HG02571 (cell line): ENCODE data around the gene SMAD7.

Experiments used
- ATAC-seq: cut with Tn5 transposase; IDR thresholded peaks from one replicate; pipeline ENCODE4 v1.9.1; 2021; ENCODE audit warnings: mild to moderate bottlenecking, moderate library complexity; ENCODE audit not compliant: unreplicated experiment

SMAD7 gene

DNA sequence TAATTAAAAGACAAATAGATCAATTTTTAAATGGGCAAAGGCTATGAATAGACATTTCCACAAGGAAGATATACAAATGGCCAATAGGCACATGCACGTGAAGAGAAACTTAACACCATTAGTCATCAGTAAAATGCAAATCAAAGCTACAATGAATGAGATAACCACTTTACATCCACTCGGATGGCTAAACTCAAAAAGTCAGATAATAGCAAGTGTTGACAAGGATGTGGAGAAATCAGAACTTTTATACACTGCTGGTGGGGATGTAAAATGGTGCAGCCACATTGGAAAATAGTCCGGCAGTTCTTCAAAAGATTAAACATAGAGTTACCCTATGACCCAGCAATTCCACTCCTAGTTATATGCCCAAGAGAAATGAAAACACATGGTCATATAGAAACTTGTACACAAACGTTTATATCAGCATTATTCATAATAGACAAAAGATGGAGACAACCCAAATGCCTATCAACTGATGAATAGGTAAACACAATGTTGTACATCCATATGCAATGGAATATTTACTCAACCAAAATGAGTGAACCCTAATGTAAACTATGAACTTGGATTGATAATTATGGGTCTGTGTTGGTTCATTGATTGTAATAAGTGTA lies 51.1 kb downstream of the SMAD7 start:
- ATAC-seq: no peak

DNA sequence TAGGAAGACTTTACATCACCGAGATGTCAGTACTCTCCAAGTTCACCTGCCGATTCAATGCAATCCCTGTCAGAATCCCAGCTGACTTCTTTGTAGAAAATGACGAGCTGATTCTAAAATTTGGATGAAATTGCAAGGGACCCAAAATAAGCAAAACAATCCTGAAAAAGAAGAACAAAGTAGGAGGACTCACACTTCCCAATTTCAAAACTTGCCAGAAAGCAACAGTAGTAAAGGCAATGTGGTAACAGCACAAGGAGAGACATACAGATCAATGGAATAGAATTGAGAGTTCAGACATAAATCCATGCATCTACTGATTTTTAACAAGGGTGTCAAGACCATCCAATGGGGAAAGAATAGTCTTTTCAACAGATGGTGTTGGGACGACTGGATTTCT lies 52.2 kb downstream of the SMAD7 start:
- no peak for ATAC-seq

DNA sequence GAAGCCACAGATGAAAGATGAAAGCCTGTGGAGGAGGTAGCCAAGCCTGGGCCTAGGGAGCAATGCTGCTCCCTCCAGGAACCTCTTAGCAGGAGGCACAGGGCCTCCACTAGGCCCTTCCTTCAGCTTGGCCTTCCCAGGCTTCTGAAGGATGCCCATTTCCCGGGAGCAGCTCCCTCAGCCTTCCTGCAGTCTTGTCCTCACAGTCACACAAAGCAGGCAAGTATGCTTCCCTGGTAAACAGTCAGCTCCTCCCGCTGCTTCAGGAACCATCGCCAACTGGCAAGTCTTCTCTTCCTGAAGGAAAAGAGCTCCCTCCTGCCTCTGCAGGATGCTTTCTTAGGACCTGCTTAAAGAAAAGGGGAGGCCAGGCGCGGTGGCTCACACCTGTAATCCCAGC lies 53.2 kb downstream of the SMAD7 start:
- ATAC-seq: no peak

DNA sequence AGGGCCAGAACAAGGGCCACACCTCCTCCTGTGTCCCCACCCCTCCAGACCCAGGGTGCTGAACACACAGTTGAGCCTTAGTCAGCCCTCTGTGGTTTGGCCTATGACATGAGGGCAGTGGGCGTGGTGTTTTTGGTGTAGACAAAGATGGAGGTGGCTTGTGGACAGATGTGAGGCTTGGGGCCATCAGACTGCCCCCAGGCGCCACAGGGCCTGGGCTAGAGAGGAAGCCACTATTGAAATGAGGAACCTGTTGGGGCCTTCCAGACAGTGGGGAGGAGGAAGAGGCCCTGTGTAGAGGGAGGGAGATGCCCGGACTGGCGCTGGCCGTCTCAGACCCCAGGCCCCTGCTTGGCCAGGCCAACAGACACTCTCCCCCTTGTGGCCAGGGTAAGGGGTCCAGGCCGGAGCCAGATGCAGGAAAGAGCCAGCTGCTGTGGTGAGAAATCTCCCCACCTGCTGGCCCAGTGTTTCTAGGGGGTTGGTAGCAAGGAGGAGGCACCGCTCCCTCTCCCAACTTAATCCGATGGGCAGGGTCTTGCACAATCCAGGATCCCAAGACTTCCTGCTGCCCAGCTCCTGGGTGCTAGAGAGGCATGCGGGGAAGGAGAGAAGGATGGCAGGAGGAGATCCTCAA lies 53.8 kb downstream of the SMAD7 start:
- ATAC-seq: no peak

DNA sequence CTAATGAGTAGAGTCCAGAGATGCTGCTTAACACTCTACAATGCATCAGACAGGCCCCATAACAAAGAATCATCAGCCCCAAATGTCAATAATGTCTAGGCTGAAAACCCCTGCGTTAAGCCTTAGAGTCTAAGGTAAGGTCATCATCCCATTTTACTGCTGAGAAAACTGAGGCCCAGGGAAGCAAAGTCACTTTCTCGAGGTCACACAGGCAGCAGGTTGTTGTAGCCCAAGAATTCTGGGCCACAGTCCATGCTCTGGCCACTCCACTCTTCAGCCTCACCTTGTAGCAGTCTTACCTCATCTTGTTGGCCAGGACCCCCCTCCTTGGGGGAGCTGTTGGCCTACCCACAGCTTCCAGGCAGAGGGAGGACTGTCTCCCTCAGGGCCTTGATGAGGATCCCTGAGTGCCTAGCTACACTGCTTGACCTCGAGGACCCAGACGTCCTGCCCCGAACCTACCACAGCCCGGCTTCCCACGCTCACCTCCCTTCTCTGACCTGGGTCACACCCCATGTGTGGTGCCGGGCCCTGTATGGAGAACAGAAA lies 54.4 kb downstream of the SMAD7 start:
- ATAC-seq: no peak

DNA sequence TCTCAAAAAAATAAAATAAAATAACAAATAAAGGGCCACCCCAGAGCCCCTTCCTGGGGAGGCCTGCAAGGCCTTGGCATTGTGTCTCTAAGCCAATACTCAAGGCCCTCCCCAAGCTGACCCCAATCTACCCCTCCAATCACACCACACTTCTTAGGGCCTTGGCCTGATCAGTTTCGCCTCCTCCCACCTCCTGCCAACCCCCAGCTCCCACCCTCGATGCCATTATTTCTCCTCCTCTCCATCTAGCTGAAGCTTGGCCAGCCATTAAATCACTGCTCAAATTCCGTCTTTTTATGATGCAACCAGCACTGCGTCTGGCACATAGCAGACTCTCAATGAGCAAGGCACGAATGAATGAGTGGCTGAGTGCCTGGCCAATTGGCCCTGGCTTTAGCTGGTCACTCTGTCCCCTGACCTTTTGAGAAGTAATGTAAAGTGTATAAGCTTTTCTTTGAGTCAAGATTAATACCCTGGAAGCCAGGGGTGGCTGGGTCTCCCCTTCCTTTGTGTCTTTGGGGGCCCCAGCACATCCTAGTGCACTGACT lies 55.9 kb downstream of the SMAD7 start:
- ATAC-seq: no peak

DNA sequence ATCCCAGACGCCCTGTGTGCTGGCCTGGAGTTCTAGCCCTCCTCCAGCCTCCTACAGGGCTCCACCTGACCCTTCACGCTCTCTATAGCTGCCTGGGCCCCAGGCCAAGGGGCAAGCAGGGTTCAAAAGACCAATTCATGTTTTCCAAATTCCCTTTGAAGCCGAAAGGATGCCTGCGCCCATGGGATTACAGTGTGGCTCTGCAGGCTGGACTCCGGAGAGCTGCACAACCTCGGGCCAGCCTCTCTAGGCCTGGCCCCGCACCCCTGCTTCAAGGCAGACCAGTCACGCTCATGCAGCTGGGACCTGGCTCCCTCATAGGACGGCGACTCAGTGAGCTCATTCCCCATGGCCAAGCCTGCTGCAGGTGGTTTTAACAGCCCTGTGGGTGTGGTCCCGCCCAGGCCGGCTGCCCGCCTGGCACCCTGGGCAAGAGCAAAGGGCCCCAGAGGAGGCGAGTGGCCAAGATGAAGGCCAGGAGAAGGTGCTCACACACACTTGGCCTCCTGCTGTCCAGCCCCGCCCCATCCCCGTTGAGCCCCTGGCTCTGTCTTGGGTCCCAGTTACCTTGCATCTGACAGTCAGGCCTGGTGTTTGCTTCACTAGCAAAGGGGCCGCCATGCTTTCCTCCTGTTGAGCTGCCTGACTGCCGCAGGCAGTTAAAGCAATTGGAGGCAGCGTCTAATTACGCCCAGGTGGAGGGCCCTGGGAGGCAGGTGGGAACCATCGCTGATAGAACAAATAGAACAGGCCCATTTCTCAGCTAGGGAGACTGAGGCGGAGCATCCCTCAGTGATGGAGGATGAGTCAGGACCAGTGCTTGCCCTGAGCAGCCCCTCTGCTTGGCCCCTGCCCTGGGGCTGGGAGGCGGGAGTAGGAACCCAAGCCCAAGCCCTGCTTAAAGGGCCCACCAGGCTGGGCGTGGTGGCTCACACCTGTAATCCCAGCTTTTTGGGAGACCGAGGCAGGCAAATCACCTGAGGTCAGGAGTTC lies 56.9 kb downstream of the SMAD7 start:
- ATAC-seq: no peak

DNA sequence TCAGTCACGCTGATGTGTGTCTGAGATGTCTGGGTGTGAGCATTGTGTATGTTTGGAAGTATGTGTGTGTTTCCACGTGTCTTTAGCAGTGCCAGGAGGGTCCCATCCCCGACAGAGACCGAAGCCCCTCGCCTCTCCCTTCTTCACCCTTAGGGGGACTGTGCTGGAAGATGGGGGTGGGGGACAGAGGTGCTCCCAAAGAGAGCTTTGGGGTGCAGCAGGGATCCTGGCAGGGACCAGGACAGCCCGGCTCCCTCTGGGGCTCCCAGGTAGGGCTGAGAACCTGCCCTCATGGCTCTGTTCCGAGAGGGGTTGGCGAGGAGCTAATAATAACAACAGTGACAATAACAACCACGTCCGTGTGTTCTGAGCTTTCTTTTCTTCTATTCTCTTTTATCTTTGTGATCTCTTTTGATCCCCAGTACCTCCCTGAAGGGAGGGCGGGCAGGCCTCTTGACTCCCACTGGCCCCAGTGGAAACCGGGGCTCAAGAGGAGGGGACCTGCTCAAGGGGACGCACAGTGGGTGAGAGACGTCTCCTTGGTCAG lies 57.6 kb downstream of the SMAD7 start:
- ATAC-seq: no peak

DNA sequence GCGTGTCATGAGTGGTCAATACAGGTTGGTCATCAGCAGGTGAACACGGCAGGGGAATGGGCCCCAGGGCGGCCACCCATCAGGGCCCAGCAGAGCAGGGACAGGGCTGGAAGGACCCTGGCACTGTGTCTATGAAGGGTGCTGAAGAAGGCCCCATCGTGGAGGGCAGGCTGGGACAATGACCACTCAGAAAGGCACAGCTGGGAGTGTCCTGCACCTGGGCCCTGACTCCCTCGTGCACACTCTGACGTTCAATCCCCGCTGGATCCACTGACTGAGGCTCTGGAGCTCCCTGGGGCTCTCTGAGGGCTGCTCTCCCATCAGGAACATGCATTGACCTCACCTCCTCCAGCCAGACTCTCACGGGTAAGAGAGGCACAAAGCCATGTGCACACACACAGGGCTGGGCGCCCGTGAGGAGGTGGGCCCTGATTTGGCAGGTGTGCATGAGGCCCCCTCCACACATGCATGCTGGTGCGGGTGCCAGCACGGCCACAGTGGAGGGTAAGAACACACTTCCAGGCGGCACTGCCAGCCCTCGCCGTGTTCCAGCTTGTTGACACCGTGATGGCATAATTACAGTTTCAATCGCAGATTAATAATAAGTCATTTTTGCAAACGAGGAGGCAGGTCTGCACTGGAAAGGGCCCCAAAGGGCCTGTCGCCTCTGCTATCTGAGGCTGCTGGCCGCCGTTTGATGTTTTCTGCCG lies 58.5 kb downstream of the SMAD7 start:
- ATAC-seq: no peak

DNA sequence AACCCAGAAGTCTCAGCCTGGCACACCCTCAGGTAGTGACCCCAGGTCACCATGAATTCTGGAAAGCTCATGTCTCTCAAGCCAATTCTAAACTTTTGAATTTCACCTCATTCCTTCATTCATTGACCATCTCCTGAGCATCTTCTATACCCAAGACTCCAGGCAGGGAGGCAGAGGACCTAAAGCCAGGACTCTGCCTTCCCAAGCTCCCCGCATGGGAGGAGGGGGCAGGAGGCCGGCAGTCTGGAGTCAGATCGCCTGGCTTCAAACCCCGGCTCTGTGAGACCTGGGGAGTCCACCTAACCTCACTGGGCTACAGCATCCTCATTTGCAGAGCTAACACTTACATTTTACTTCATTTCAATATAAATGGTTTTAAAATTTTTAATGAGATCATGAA lies 59.0 kb downstream of the SMAD7 start:
- no peak for ATAC-seq

DNA sequence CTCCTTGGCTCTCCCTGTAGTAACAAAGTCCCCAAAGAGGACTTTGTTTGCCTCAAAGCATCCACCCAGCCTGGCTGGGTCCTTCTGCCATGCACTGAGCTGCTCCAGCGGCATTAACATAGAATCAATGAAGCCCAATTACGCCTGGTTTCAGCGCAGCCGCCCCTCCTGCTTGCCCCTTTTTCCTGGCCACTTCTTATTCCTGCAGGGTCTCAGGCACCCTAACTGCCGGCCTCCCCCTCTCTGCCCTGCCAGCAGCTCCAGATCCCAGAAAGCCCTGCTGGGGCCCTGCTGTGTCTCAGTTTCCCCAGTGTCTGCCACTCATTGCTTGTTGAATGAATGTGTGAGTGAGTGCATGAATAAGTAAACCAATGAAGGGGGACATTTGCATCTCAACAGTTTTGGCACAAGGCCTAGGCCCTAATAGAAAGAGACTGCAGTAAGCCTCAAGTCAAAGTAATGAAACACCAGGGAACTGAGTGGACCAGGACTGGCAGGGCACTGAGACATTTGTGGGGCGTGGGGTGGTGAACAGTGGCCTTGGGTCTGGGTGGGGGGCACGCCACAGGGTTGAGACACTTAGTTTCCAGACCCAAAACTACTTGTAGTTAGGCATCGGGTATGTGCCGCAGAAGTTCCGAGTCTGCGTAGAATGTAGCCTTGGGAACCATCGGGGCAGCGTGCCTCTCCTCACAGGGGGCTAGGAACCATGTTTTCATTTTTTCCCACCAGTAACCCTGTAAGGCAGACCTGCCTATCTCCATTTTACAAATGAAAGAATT lies 60.6 kb downstream of the SMAD7 start:
- no peak for ATAC-seq

DNA sequence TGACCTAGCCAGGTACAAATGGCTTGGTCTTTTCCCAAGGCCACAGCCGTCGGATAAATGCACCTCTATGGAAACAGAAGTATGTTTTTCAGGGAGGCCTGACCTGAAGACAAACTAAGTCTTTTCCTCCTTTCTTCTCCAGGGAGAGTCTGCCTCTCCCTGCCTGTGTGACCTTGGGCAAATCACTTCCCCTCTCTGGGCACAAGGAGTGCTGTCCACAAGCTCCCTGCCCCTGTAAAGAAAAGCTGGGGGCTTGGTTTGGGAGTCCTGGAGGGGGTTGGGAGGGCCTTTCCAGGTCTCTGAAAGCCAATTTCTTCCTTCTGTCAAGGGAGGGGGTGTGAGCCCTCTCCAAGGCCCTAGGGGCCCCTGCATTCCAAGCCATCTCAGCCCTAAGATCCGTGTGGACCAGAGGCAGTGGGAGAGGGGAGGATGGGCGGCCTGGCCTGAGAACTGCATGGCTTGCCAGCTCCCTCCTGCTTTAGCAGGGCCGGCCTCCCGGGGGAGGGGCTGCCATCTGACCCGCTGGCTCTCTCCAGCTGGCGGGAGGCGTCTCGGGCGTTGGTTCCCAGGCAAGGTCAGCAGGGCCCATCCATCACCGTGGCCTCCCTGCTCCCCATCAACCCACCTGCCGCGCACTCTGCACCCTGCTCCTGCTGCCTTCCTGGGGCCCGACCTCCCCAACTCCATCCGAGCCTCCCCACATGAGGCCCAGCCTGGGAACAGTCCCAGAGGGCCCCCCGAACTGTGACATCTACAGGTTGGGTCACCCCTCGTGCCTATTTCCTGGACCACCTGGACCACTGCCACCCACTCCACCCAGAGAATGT lies 61.4 kb downstream of the SMAD7 start:
- no peak for ATAC-seq

DNA sequence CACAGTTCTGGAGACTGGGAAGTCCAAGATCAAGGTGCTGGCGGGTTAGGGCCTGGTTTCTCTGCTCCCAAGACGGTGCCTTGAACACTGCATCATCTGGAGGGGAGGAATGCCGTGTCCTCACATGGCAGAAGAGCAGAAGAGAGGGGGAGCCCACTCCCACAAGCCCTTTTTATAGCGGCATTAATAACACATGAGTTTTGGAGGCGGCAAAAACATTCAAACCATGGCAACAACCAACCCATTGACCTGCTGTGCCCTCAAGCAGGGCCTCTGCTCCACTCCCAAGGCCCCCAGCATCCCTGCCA lies 62.0 kb downstream of the SMAD7 start:
- no peak for ATAC-seq

DNA sequence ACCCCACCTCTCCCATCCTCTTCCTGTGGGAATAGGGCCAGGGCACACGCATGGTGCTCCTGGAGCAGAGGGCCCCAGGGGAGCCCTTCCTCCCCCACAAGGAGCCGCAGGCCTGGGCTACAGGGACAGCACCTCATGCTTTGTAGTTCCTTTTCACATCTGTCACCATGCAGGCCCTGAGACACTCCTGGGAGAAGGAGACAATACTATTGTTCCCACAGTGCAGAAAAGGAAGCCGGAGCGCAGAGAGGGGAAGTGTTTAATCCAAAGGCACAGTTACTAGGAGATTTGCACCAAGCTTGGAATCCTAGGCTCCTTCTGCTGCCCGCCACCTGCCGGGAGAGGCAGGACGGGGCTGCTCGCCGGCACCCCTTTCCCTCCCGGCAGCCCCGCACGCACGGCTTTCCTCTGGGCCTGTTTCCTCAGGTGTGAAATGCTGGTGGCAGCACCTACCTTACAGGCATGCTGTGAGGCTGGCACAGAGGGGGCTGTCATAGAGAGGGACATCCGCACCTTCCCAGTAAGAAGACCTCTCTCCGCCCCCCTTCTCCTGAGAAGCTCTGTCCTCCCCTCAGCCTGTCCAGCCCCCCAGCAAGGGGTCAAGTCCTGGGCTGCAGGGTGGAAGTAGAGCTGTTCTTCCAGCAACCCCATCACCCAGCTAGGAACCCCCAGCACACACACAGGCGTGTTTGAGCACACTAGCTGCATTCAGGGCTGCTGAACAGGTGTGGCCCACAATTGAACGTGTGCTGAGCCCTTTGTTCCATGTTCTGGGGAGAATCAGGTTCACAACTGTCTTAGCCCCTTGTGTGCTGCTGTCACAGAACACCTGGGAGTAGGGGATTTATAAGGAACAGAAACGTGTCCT lies 62.6 kb downstream of the SMAD7 start:
- ATAC-seq: no peak

DNA sequence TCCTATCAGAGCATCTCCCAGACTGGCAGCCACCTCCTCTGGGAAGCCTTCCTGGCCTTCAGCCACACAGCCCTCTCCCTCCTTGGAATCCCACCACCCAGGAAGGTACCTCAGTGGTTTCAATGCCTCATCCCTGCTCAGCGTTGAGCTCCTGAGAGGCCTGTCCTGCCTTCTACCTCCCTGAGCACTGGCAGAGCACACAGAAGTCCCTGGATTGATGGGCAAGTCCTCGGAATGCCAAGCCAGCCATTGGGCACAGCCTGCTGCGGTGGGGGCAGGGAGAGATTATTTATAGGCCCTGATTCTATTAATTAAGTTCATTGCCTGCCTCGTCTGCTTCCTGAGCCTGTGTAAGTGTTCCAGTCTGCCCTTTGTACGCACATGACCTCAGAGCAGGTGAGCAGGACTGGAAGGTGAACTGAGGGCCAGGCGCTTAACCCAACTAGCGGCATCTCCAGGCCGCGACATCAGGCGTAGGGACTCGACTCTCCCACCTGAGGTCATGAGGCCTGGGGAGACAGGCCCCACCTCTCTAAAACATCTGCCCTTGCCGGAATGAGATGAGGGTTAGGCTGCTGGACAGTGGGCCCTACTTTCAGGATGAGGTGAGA lies 63.4 kb downstream of the SMAD7 start:
- ATAC-seq: no peak

DNA sequence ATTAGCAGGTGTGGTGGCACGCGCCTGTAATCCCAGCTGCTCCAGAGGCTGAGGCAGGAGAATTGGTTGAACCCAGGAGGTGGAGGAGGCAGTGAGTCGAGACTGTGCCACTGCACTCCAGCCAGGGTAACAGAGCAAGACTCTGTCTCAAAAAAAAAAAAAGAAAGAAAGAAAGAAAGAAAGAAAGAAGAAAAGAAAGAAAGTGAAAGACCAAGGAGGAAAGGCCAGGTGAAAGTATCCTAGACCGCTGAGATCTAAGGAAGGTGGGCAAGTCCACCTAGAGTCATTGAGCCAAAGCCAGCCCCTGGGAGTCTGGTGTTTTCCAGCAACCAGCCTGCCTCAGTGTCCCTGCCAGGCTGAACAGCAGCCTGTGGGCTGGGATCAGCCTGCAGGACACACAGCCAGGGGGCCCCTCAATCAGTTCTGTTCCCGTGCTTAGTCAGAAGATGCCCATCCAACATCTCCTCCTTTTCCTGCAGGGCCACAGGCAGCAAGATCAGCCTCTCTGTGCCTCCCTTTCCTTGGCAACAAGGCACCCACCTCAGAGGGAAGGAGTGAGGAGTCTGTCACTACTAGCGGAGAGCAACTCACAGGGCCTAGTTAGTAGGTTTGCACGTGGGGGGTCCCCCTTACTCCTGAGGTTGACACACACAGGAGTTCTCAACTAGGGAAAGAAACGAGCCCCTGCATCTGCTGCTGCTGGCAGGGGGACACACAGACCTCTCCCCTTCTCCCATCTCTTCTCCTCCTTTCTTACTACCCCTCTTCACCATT lies 64.1 kb downstream of the SMAD7 start:
- no peak for ATAC-seq

DNA sequence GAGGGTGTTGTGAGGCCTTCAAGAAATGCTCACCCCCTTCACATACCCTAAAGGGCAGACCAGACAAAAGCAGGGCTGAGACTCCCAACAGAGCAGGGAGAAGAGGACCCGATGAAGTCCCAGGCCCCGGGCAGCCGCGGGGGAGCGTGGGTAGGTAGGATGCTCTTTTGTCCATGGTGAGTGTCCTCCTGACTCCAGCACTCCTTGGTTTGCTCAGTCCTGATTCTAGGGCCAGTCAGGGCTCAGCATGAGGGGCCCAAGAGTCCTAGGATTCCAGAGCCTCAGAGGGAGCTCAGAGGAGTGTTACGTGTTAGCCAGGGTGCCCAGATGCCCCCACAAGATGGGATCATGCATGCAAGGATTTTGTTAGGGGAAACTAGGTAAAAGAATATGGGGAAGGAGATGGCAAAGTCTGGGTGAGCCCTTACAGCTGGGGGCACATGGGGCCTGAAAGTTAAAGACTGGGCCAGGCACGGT lies 64.8 kb downstream of the SMAD7 start:
- no peak for ATAC-seq
